Panc1 (cell line): ENCODE data around the gene FARS2.

Experiments
- POLR2AphosphoS5 ChIP-seq: IDR thresholded peaks from 2 replicates; pipeline ENCODE4 v1.6.1; 2012; ENCODE audit warnings: mild to moderate bottlenecking, low read depth, low read length, moderate library complexity
- TF ChIP-seq, protein P1 (sequence below): fragments of 450-650 bp; IDR thresholded peaks from 2 replicates; pipeline ENCODE4 v1.5.1; 2017; ENCODE audit warnings: mild to moderate bottlenecking

DNA sequence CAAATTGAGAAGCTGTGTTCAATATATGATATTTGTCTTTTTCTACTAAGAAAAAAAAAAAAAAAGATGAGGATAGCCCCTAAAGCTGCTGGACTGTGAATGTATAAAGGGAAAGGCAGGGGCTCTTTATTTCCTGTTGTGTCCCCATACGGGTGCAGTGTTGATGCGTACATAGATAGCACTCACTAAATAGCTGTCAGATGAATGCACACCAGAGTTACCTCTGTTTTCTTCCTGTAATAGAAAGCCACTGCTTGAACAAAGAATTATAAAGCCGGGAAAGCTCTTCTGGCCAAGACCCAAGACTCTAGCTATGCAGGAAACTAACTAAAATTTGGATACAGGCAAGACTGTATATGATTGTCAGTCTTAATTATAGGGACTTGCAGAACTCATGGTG is 260.0 kb downstream of the FARS2 start:
- no peak for TF ChIP-seq POLR2AphosphoS5
- TF ChIP-seq, protein P1, sequence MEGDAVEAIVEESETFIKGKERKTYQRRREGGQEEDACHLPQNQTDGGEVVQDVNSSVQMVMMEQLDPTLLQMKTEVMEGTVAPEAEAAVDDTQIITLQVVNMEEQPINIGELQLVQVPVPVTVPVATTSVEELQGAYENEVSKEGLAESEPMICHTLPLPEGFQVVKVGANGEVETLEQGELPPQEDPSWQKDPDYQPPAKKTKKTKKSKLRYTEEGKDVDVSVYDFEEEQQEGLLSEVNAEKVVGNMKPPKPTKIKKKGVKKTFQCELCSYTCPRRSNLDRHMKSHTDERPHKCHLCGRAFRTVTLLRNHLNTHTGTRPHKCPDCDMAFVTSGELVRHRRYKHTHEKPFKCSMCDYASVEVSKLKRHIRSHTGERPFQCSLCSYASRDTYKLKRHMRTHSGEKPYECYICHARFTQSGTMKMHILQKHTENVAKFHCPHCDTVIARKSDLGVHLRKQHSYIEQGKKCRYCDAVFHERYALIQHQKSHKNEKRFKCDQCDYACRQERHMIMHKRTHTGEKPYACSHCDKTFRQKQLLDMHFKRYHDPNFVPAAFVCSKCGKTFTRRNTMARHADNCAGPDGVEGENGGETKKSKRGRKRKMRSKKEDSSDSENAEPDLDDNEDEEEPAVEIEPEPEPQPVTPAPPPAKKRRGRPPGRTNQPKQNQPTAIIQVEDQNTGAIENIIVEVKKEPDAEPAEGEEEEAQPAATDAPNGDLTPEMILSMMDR = no peak
